GM20000 (cell line): Measurements from ENCODE around the gene INHBA.

Experiments used
- DNase-seq: peaks from one replicate; pipeline ENCODE4 v3.0.0; 2012; ENCODE audit warnings: low spot score
- CTCF ChIP-seq: IDR thresholded peaks from 2 replicates; pipeline ENCODE4 v1.5.1; 2012; ENCODE audit warnings: mild to moderate bottlenecking, control low read depth; ENCODE audit errors: extremely low read depth, missing control alignments

Gene INHBA

GRCh38 chr7:41715000-41715399, 12.1 kb upstream of the INHBA start:
- no peak for DNase-seq
- no peak for TF ChIP-seq CTCF

GRCh38 chr7:41711283-41712064, 8.6 kb upstream of the INHBA start:
- no peak for TF ChIP-seq CTCF
- DNase-seq: no peak

- no peak for DNase-seq
- TF ChIP-seq CTCF: no peak
Observed at GRCh38 chr7:41710838-41711237, 7.9 kb upstream of the INHBA start.

GRCh38 chr7:41709621-41710020, 6.7 kb upstream of the INHBA start:
- no peak for DNase-seq
- no peak for TF ChIP-seq CTCF

- no peak for DNase-seq
- TF ChIP-seq CTCF: no peak
Observed at GRCh38 chr7:41708581-41709358, 5.9 kb upstream of the INHBA start.

- no peak for DNase-seq
- TF ChIP-seq CTCF: no peak
Observed at GRCh38 chr7:41706228-41706930, 3.5 kb upstream of the INHBA start.
